ENCODE measurements around the gene TK2.
"Not testable (repeated sequence)": the region's sequence is repeated elsewhere in the genome, so short reads cannot be mapped to it uniquely, and the experiment has no call there.

TK2 gene

GRCh38 chr16:66519482-66520373, 30.2 kb downstream of the TK2 start:
- no peak for DNase-seq

- no peak for DNase-seq
Measured at GRCh38 chr16:66517586-66518263, 32.2 kb downstream of the TK2 start.

GRCh38 chr16:66516808-66517585, 32.9 kb downstream of the TK2 start:
- no peak for DNase-seq

- DNase-seq: no peak
Measured at GRCh38 chr16:66516509-66516807, 33.5 kb downstream of the TK2 start.

GRCh38 chr16:66515596-66516508, 34.1 kb downstream of the TK2 start:
- DNase-seq: no peak

GRCh38 chr16:66514980-66515595, 34.8 kb downstream of the TK2 start:
- not testable (repeated sequence) for DNase-seq

- not testable (repeated sequence) for DNase-seq
Measured at GRCh38 chr16:66514391-66514790, 35.5 kb downstream of the TK2 start.

- no peak for DNase-seq
Measured at GRCh38 chr16:66513111-66513723, 36.7 kb downstream of the TK2 start.

- no peak for DNase-seq
Measured at GRCh38 chr16:66512272-66513110, 37.4 kb downstream of the TK2 start.

- DNase-seq: no peak
Measured at GRCh38 chr16:66511602-66512271, 38.2 kb downstream of the TK2 start.

- no peak for DNase-seq
Measured at GRCh38 chr16:66510711-66511601, 39.0 kb downstream of the TK2 start.

- no peak for DNase-seq
Measured at GRCh38 chr16:66510298-66510697, 39.6 kb downstream of the TK2 start.

GRCh38 chr16:66509576-66509975, 40.3 kb downstream of the TK2 start:
- no peak for DNase-seq

- no peak for DNase-seq
Measured at GRCh38 chr16:66508914-66509496, 40.9 kb downstream of the TK2 start.

- peak; percentile 71 for DNase-seq
Measured at GRCh38 chr16:66508248-66508913, 41.5 kb downstream of the TK2 start.

- DNase-seq: no peak
Measured at GRCh38 chr16:66507731-66508239, 42.1 kb downstream of the TK2 start.

- no peak for DNase-seq
Measured at GRCh38 chr16:66503612-66504011, 46.3 kb downstream of the TK2 start.

- DNase-seq: no peak
Measured at GRCh38 chr16:66503030-66503429, 46.9 kb downstream of the TK2 start.

All from NCI-H2227 treated with DMSO at 0.1 percent for 48 hours (cell line).